Endothelial cell of umbilical vein (primary cell): Measurements from ENCODE around the gene TICRR. TPM values are rescaled to one million over a fixed set of nuclear protein-coding genes. Genes with fewer than 3 reads are reported as not detected.
A peak's percentile ranks its signal among the peaks of the same experiment; 100 is the strongest.

Experiments used
- BruUV-seq: library from RNA; stranded (reverse); fragments of 400-500 nt; replicated peaks from 2 replicates; lab custom pipeline; 2021; lab: Mats Ljungman, UMichigan
- CTCF ChIA-PET: fragments of 300-600, 350-600 bp; sonication (Branson Sonifier 250); formaldehyde crosslinking; loops from one replicate; lab custom pipeline; 2021; ENCODE audit warnings: antibody characterized with exemption, inconsistent platforms; lab: Charles Lee
- POLR2A ChIA-PET: fragments of 300-600, 350-600 bp; sonication (Branson Sonifier 250); formaldehyde crosslinking; loops from one replicate; lab custom pipeline; 2021; ENCODE audit warnings: antibody characterized with exemption, inconsistent platforms; lab: Charles Lee
- DNase-seq: peaks from one replicate; pipeline ENCODE4 v3.0.0-alpha.2; 2011; ENCODE audit warnings: low read depth, low spot score
- FAIRE-seq: peaks from 2 replicates; lab custom pipeline; 2011; peaks lifted over from hg19 to GRCh38; lab: Jason Lieb, UNC
- H2AFZ ChIP-seq: 2 replicates; pipeline ENCODE4 v1.6.0; 2012; ENCODE audit warnings: low read depth, low read length, control low read depth, inconsistent platforms
- H3K27ac ChIP-seq: 2 replicates; pipeline ENCODE4 v1.5.1; 2011; ENCODE audit warnings: low read depth, mild to moderate bottlenecking, control low read depth, low read length, moderate library complexity; ENCODE audit not compliant: insufficient read depth
- H3K27me3 ChIP-seq, 2 experiments: 2 replicates each; pipeline versions ENCODE4 v1.6.0 to v1.6.1; 2011; ENCODE audit warnings: low read length in 2 of 2, mixed read lengths in 1 of 2; ENCODE audit not compliant: control insufficient read depth in 2 of 2, insufficient read depth in 2 of 2
- H3K36me3 ChIP-seq, 2 experiments: 2 replicates in 1 of 2; 3 replicates in 1 of 2; pipeline ENCODE4 v1.5.1; 2011; ENCODE audit warnings: low read length in 2 of 2, mild to moderate bottlenecking in 1 of 2, moderate library complexity in 1 of 2; ENCODE audit not compliant: control insufficient read depth in 2 of 2, insufficient read depth in 2 of 2; ENCODE audit errors: extremely low read depth in 1 of 2
- H3K4me1 ChIP-seq: 3 replicates; pipeline ENCODE4 v1.5.1; 2011; ENCODE audit warnings: mild to moderate bottlenecking, low read length; ENCODE audit not compliant: control insufficient read depth, insufficient read depth; ENCODE audit errors: extremely low read depth
- H3K4me2 ChIP-seq: 2 replicates; pipeline ENCODE4 v1.6.1; 2011; ENCODE audit warnings: low read length, control low read depth, mixed read lengths; ENCODE audit not compliant: insufficient read depth
- H3K4me3 ChIP-seq, 3 experiments: fragments of 200-600 bp in 1 of 3; sonication (generic), shearing (Covaris generic) in 1 of 3; replicated peaks in 1 of 3; 2 replicates each; pipeline ENCODE4 v1.5.1; 2011 to 2016; ENCODE audit warnings: control low read depth in 3 of 3, low read length in 3 of 3, mild to moderate bottlenecking in 2 of 3, inconsistent platforms in 1 of 3, low read depth in 1 of 3, moderate library complexity in 1 of 3; ENCODE audit not compliant: insufficient read depth in 1 of 3
- H3K79me2 ChIP-seq: 2 replicates; pipeline ENCODE4 v1.6.0; 2012; ENCODE audit warnings: low read length, inconsistent platforms; ENCODE audit not compliant: control insufficient read depth, insufficient read depth
- H3K9ac ChIP-seq: replicated peaks from 2 replicates; pipeline ENCODE3; 2011; ENCODE audit warnings: low read length, control low read depth; ENCODE audit not compliant: insufficient read depth; ENCODE audit errors: extremely low read depth
- H3K9me1 ChIP-seq: replicated peaks from 3 replicates; pipeline ENCODE4 v1.6.0; 2011; ENCODE audit warnings: mild to moderate bottlenecking, low read length; ENCODE audit not compliant: control insufficient read depth, insufficient read depth; ENCODE audit errors: extremely low read depth
- H3K9me3 ChIP-seq: replicated peaks from 2 replicates; pipeline ENCODE4 v1.5.1; 2012; ENCODE audit warnings: low read length, inconsistent platforms; ENCODE audit not compliant: control insufficient read depth, insufficient read depth
- H4K20me1 ChIP-seq: replicated peaks from 2 replicates; pipeline ENCODE3; 2011; ENCODE audit warnings: mild to moderate bottlenecking, low read length; ENCODE audit not compliant: control insufficient read depth, insufficient read depth; ENCODE audit errors: extremely low read depth
- CTCF ChIP-seq, 2 donors: IDR thresholded peaks; 1 replicate in 1 of 2; 2 replicates in 1 of 2; pipeline ENCODE4 v1.5.1; 2011; ENCODE audit warnings: low read length in 2 of 2, mild to moderate bottlenecking in 2 of 2, moderate library complexity in 2 of 2, control low read depth in 1 of 2, inconsistent platforms in 1 of 2, low read depth in 1 of 2; ENCODE audit not compliant: insufficient read depth in 1 of 2; ENCODE audit errors: extremely low read depth in 1 of 2
- EZH2 ChIP-seq: IDR thresholded peaks from 2 replicates; pipeline ENCODE4 v1.6.1; 2012; ENCODE audit warnings: borderline replicate concordance, low read depth, mild to moderate bottlenecking, moderate library complexity, low read length, inconsistent platforms; ENCODE audit not compliant: severe bottlenecking
- FOS ChIP-seq: IDR thresholded peaks from 2 replicates; pipeline ENCODE4 v1.6.1; 2011; ENCODE audit warnings: mild to moderate bottlenecking, low read length, moderate library complexity, borderline replicate concordance; ENCODE audit not compliant: insufficient read depth
- GATA2 ChIP-seq: IDR thresholded peaks from 2 replicates; pipeline ENCODE4 v1.7.0; 2011; ENCODE audit warnings: low read depth, mild to moderate bottlenecking, moderate library complexity, mixed read lengths, low read length; ENCODE audit not compliant: insufficient read length, insufficient read depth
- JUN ChIP-seq: IDR thresholded peaks from 2 replicates; pipeline ENCODE4 v1.6.1; 2011; ENCODE audit warnings: borderline replicate concordance, low read depth; ENCODE audit not compliant: insufficient read length, insufficient read depth
- MYC ChIP-seq: IDR thresholded peaks from one replicate; pipeline ENCODE4 v1.6.1; 2011; ENCODE audit warnings: mild to moderate bottlenecking, low read depth, low read length
- POLR2A ChIP-seq: IDR thresholded peaks from 2 replicates; pipeline ENCODE4 v1.6.1; 2012; ENCODE audit warnings: low read depth, mild to moderate bottlenecking, control low read depth, low read length
- POLR2AphosphoS5 ChIP-seq: IDR thresholded peaks from 2 replicates; pipeline ENCODE4 v1.6.1; 2012; ENCODE audit warnings: low read depth, mild to moderate bottlenecking, control low read depth, low read length, moderate library complexity; ENCODE audit not compliant: insufficient read depth
- dilution Hi-C: fragments of 300-500 bp; cut with MboI; formaldehyde crosslinking; loops from one replicate; pipeline ENCODE4 v1.15.0; 2019; ENCODE audit warnings: low sequenced_read_pairs; ENCODE audit not compliant: extremely low pct_ligation_motif_present
- intact Hi-C: fragments of 100-400 bp; cut with micrococcal nuclease; formaldehyde crosslinking; loops from one replicate; pipeline ENCODE4 v1.10.0; 2022
- polyA plus RNA-seq, 4 experiments: library from polyadenylated mRNA; depleted of rRNA in 3 of 4; stranded (reverse) in 3 of 4; unstranded in 1 of 4; fragments of >200 nt; gene quantifications; 2 replicates each; pipeline versions ENCODE4 v1.2.1 to v1.2.3, GENCODE V29; 2011 to 2012; ENCODE audit warnings: missing spikeins in 1 of 4
- total RNA-seq: library from RNA; stranded (reverse); gene quantifications from 2 replicates; pipeline ENCODE4 v1.2.3, GENCODE V29; 2021
- TF ChIP-seq, protein P1 (sequence below): IDR thresholded peaks from 2 replicates; pipeline ENCODE4 v1.6.1; 2011; ENCODE audit not compliant: insufficient read depth, insufficient read length

TICRR gene
- total and polyA plus RNA-seq, 2 donors (not counting 3 experiments of a cell fraction or from before 2014, with no cell fraction given), result 4.9 to 19.4 TPM

DNA sequence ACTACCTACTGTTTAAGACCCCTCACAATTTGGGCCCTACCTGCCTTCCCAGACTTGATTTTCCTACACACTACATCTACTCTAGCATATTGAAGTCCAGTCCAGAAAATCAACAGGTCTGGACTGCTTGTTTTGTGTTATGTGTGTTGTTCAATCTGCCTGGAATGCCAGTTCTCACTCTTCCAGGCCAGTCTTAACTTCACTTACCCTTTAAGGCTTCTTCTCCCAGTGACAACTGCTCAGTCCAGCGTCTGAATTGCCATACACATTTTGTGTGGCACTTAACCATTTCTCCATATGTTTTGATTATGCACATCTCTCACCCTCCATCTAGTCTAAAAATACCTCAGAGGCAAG lies 1.1 kb downstream of the TICRR start:
- Histone ChIP-seq H3K4me1 (peaks cover 18% of the 10 kb centered on the region), H3K9me1 (no peaks in the 10 kb centered on the region), H3K9ac (peak overlapping the region; percentile 53), H3K9me3 (no peaks in the 10 kb centered on the region), H4K20me1 (no peaks in the 10 kb centered on the region), H3K27me3 (peaks cover 6 to 7% of the 10 kb centered on the region in 2 experiments), H3K79me2 (peaks cover 58% of the 10 kb centered on the region), H2AFZ (peak overlapping the region; percentile 79), H3K27ac (no peak overlapping the region), H3K4me2 (peak overlapping the region; percentile 66), H3K36me3 (no peaks in the 10 kb centered on the region), H3K4me3 (peak overlapping the region; percentile 52 to 84 (median 65))
- BruUV-seq, result no TSS peak
- dilution Hi-C loops (no loop called here), intact Hi-C loops (no loop called here)
- no peak for TF ChIP-seq CTCF (IDR thresholded peaks at IDR 0.05; ENCODE audit: extremely low read depth in 1 of 2, insufficient read depth in 1 of 2, low read depth in 1 of 2, low read length in 2 of 2)
- no peak for TF ChIP-seq JUN
- TF ChIP-seq EZH2, result no peak
- TF ChIP-seq FOS, result no peak
- no peak for TF ChIP-seq MYC
- TF ChIP-seq, protein P1, sequence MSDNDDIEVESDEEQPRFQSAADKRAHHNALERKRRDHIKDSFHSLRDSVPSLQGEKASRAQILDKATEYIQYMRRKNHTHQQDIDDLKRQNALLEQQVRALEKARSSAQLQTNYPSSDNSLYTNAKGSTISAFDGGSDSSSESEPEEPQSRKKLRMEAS, result no peak
- no peak for TF ChIP-seq POLR2A
- TF ChIP-seq POLR2AphosphoS5, result no peak
- no peak for TF ChIP-seq GATA2
- DNase-seq (no peak), FAIRE-seq (no peak)
- POLR2A ChIA-PET, result no interaction called here
- CTCF ChIA-PET, result no interaction called here
